GM23338 (cell line): Measurements from ENCODE around the gene PTGR3. TPM values are rescaled to one million over a fixed set of nuclear protein-coding genes. Genes with fewer than 3 reads are reported as not detected.

Experiments used
- ATAC-seq: fragments of 200-7000 bp; cut with Tn5 transposase; 3 replicates; pipeline ENCODE4 v1.9.1; 2020
- DNase-seq: peaks from one replicate; pipeline ENCODE4 v3.0.0-alpha.2; 2015; ENCODE audit warnings: low spot score
- H2AFZ ChIP-seq: fragments of 200-600 bp; sonication (generic); 2 replicates; pipeline ENCODE4 v1.8.0; 2016; ENCODE audit warnings: antibody characterized with exemption, mild to moderate bottlenecking, moderate library complexity
- H3F3A ChIP-seq: fragments of 200-600 bp; sonication (generic); replicated peaks from 2 replicates; pipeline ENCODE4 v1.8.0; 2017; ENCODE audit warnings: antibody characterized with exemption, mixed run types, low read depth
- H3K27ac ChIP-seq: fragments of 200-600 bp; sonication (generic); 2 replicates; pipeline ENCODE4 v1.6.1; 2016; ENCODE audit warnings: low read depth
- H3K27me3 ChIP-seq: fragments of 200-600 bp; sonication (generic); 2 replicates; pipeline ENCODE4 v1.8.0; 2016; ENCODE audit warnings: mild to moderate bottlenecking, mixed run types, moderate library complexity; ENCODE audit not compliant: insufficient read depth
- H3K36me3 ChIP-seq: fragments of 200-600 bp; sonication (generic); 2 replicates; pipeline ENCODE4 v1.8.0; 2016; ENCODE audit warnings: mild to moderate bottlenecking; ENCODE audit not compliant: insufficient read depth
- H3K4me1 ChIP-seq: fragments of 200-600 bp; sonication (generic); 2 replicates; pipeline ENCODE4 v1.8.0; 2016; ENCODE audit warnings: mild to moderate bottlenecking, moderate library complexity; ENCODE audit not compliant: insufficient read depth
- H3K4me2 ChIP-seq: fragments of 200-600 bp; sonication (generic); 2 replicates; pipeline ENCODE4 v1.7.1; 2017; ENCODE audit warnings: mixed run types
- H3K4me3 ChIP-seq: fragments of 200-600 bp; sonication (generic); 2 replicates; pipeline ENCODE4 v1.6.1; 2016; ENCODE audit warnings: mixed run types
- H3K79me2 ChIP-seq: fragments of 200-600 bp; sonication (generic); replicated peaks from 2 replicates; pipeline ENCODE4 v1.8.0; 2017; ENCODE audit warnings: mild to moderate bottlenecking; ENCODE audit not compliant: insufficient read depth
- H3K9me2 ChIP-seq: fragments of 200-600 bp; sonication (generic); 2 replicates; pipeline ENCODE4 v1.8.0; 2017; ENCODE audit not compliant: insufficient read depth
- H4K20me1 ChIP-seq: fragments of 200-600 bp; sonication (generic); replicated peaks from 2 replicates; pipeline ENCODE4 v1.8.0; 2017; ENCODE audit warnings: mild to moderate bottlenecking; ENCODE audit not compliant: insufficient read depth
- H3K27ac Mint-ChIP-seq: 2 replicates; pipeline ENCODE4 v1.8.0; 2020; ENCODE audit warnings: inconsistent platforms, mild to moderate bottlenecking, moderate library complexity, mixed read lengths
- H3K27me3 Mint-ChIP-seq: 3 replicates; pipeline ENCODE4 v1.8.0; 2022; ENCODE audit warnings: low read depth, mild to moderate bottlenecking, moderate library complexity, mixed read lengths, inconsistent platforms; ENCODE audit not compliant: insufficient read depth, poor library complexity
- H3K36me3 Mint-ChIP-seq: 3 replicates; pipeline ENCODE4 v1.8.0; 2021; ENCODE audit warnings: low read depth, mild to moderate bottlenecking, inconsistent platforms, moderate library complexity, mixed read lengths
- H3K4me1 Mint-ChIP-seq: 3 replicates; pipeline ENCODE4 v1.8.0; 2020; ENCODE audit warnings: mild to moderate bottlenecking, inconsistent platforms, mixed read lengths
- H3K4me3 Mint-ChIP-seq: 3 replicates; pipeline ENCODE4 v1.8.0; 2021; ENCODE audit warnings: moderate library complexity, mild to moderate bottlenecking, inconsistent platforms, mixed read lengths
- H3K9me3 Mint-ChIP-seq: 3 replicates; pipeline ENCODE4 v1.8.0; 2020; ENCODE audit warnings: moderate library complexity, mild to moderate bottlenecking, inconsistent platforms, mixed read lengths
- EZH2 ChIP-seq: fragments of 200-600 bp; sonication (generic); IDR thresholded peaks from one replicate; pipeline ENCODE4 v1.8.0; 2017; ENCODE audit warnings: antibody characterized with exemption, mild to moderate bottlenecking, low read depth; ENCODE audit not compliant: unreplicated experiment
- EZH2phosphoT487 ChIP-seq: fragments of 200-600 bp; sonication (generic); IDR thresholded peaks from one replicate; pipeline ENCODE4 v1.8.1; 2018; ENCODE audit warnings: antibody characterized with exemption; ENCODE audit not compliant: unreplicated experiment
- JUNB ChIP-seq: IDR thresholded peaks from one replicate; pipeline ENCODE4 v1.6.1; 2016; ENCODE audit warnings: antibody characterized with exemption; ENCODE audit not compliant: unreplicated experiment
- NANOG ChIP-seq: IDR thresholded peaks from 2 replicates; pipeline ENCODE4 v1.6.1; 2016; ENCODE audit warnings: antibody characterized with exemption, borderline replicate concordance
- POLR2AphosphoS5 ChIP-seq: IDR thresholded peaks from 2 replicates; pipeline ENCODE4 v1.6.1; 2016; ENCODE audit warnings: antibody characterized with exemption, low read depth
- STAT1 ChIP-seq: IDR thresholded peaks from one replicate; pipeline ENCODE4 v1.6.1; 2016; ENCODE audit warnings: antibody characterized with exemption; ENCODE audit not compliant: unreplicated experiment
- ZNF114 ChIP-seq: fragments of 250-450 bp; sonication (Bioruptor Pico); IDR thresholded peaks from 2 replicates; pipeline ENCODE4 v1.5.0; 2020; ENCODE audit warnings: mild to moderate bottlenecking, moderate library complexity
- ZNF331 ChIP-seq: fragments of 250-450 bp; sonication (Bioruptor Pico); IDR thresholded peaks from 2 replicates; pipeline ENCODE4 v1.5.0; 2020; ENCODE audit warnings: low read depth, mild to moderate bottlenecking, moderate library complexity
- ZNF462 ChIP-seq: fragments of 250-450 bp; sonication (Bioruptor Pico); IDR thresholded peaks from 2 replicates; pipeline ENCODE4 v1.5.0; 2020; ENCODE audit warnings: mild to moderate bottlenecking, moderate library complexity
- polyA plus RNA-seq: library from polyadenylated mRNA; unstranded; fragments of >200 nt; fragmentation: Nextera tagmentation; extraction: Ambion mirVana; gene quantifications from 2 replicates; pipeline ENCODE4 v1.2.1, GENCODE V29; 2016
- total RNA-seq: library from RNA; depleted of rRNA; stranded (reverse); fragments of >200 nt; shearing (Covaris generic); gene quantifications from 2 replicates; pipeline ENCODE4 v1.2.3, GENCODE V29; 2014
- TF ChIP-seq, protein P1 (sequence below): IDR thresholded peaks from 2 replicates; pipeline ENCODE4 v1.6.1; 2016; ENCODE audit warnings: antibody characterized with exemption
- TF ChIP-seq, protein P2 (sequence below): IDR thresholded peaks from one replicate; pipeline ENCODE4 v1.6.1; 2018; ENCODE audit warnings: antibody characterized with exemption; ENCODE audit not compliant: unreplicated experiment
- TF ChIP-seq, protein P3 (sequence below), 2 experiments: fragments of 200-600 bp in 1 of 2; sonication (generic) in 1 of 2; conservative IDR thresholded peaks; 2 replicates each; pipeline versions ENCODE4 v1.5.1 to v1.6.1; 2016 to 2017; ENCODE audit warnings: antibody characterized with exemption in 2 of 2, low read depth in 2 of 2, mild to moderate bottlenecking in 2 of 2, moderate library complexity in 1 of 2

PTGR3 gene
- total and polyA plus RNA-seq, 2 experiments from 2014 or later: 0.84 to 1.5 TPM

GRCh38 chr18:75221397-75221796, 12.5 kb upstream of the PTGR3 start (continued):
- no peak for TF ChIP-seq STAT1
- no peak for TF ChIP-seq NANOG
- no peak for TF ChIP-seq JUNB
- TF ChIP-seq ZNF331 (CRISPR knock-in tag): no peak

- Mint-ChIP-seq H3K36me3 (no peaks in the 10 kb centered on the region), H3K27me3 (peaks cover 2% of the 10 kb centered on the region), H3K4me3 (no peak overlapping the region), H3K27ac (no peak overlapping the region), H3K4me1 (peaks cover 9% of the 10 kb centered on the region), H3K9me3 (no peaks in the 10 kb centered on the region)
- H3K9me2 ChIP-seq: no peaks in the 10 kb centered on the region
- H3K4me2 ChIP-seq: no peak overlapping the region
- H3K4me1 ChIP-seq: peaks cover 4% of the 10 kb centered on the region; the same call in 1 of the 2 replicates
- no peaks in the 10 kb centered on the region for H3F3A ChIP-seq
- DNase-seq (no peak), ATAC-seq (no peak)
- H4K20me1 ChIP-seq: no peaks in the 10 kb centered on the region
- H3K36me3 ChIP-seq: no peaks in the 10 kb centered on the region
- H3K27me3 ChIP-seq: no peaks in the 10 kb centered on the region
- no peak overlapping the region for H2AFZ ChIP-seq
- H3K4me3 ChIP-seq: no peak overlapping the region
- H3K27ac ChIP-seq: no peak overlapping the region
- no peaks in the 10 kb centered on the region for H3K79me2 ChIP-seq
- no peak for TF ChIP-seq EZH2
- no peak for TF ChIP-seq ZNF462 (CRISPR knock-in tag)
- TF ChIP-seq JUNB: no peak
- no peak for TF ChIP-seq POLR2AphosphoS5
- TF ChIP-seq ZNF331 (CRISPR knock-in tag): no peak
- TF ChIP-seq, protein P1, sequence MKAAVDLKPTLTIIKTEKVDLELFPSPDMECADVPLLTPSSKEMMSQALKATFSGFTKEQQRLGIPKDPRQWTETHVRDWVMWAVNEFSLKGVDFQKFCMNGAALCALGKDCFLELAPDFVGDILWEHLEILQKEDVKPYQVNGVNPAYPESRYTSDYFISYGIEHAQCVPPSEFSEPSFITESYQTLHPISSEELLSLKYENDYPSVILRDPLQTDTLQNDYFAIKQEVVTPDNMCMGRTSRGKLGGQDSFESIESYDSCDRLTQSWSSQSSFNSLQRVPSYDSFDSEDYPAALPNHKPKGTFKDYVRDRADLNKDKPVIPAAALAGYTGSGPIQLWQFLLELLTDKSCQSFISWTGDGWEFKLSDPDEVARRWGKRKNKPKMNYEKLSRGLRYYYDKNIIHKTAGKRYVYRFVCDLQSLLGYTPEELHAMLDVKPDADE: no peak
- TF ChIP-seq ZNF114: no peak
- TF ChIP-seq, protein P2, sequence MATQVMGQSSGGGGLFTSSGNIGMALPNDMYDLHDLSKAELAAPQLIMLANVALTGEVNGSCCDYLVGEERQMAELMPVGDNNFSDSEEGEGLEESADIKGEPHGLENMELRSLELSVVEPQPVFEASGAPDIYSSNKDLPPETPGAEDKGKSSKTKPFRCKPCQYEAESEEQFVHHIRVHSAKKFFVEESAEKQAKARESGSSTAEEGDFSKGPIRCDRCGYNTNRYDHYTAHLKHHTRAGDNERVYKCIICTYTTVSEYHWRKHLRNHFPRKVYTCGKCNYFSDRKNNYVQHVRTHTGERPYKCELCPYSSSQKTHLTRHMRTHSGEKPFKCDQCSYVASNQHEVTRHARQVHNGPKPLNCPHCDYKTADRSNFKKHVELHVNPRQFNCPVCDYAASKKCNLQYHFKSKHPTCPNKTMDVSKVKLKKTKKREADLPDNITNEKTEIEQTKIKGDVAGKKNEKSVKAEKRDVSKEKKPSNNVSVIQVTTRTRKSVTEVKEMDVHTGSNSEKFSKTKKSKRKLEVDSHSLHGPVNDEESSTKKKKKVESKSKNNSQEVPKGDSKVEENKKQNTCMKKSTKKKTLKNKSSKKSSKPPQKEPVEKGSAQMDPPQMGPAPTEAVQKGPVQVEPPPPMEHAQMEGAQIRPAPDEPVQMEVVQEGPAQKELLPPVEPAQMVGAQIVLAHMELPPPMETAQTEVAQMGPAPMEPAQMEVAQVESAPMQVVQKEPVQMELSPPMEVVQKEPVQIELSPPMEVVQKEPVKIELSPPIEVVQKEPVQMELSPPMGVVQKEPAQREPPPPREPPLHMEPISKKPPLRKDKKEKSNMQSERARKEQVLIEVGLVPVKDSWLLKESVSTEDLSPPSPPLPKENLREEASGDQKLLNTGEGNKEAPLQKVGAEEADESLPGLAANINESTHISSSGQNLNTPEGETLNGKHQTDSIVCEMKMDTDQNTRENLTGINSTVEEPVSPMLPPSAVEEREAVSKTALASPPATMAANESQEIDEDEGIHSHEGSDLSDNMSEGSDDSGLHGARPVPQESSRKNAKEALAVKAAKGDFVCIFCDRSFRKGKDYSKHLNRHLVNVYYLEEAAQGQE: no peak
- TF ChIP-seq, protein P3, sequence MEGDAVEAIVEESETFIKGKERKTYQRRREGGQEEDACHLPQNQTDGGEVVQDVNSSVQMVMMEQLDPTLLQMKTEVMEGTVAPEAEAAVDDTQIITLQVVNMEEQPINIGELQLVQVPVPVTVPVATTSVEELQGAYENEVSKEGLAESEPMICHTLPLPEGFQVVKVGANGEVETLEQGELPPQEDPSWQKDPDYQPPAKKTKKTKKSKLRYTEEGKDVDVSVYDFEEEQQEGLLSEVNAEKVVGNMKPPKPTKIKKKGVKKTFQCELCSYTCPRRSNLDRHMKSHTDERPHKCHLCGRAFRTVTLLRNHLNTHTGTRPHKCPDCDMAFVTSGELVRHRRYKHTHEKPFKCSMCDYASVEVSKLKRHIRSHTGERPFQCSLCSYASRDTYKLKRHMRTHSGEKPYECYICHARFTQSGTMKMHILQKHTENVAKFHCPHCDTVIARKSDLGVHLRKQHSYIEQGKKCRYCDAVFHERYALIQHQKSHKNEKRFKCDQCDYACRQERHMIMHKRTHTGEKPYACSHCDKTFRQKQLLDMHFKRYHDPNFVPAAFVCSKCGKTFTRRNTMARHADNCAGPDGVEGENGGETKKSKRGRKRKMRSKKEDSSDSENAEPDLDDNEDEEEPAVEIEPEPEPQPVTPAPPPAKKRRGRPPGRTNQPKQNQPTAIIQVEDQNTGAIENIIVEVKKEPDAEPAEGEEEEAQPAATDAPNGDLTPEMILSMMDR (conservative IDR thresholded peaks at IDR 0.05; ENCODE audit: low read depth in 2 of 2): no peak
- TF ChIP-seq EZH2phosphoT487: no peak
- no peak for TF ChIP-seq NANOG
Measured at GRCh38 chr18:75220551-75221355, 11.8 kb upstream of the PTGR3 start.
